WTC11 (cell line): ENCODE results near the gene FRMD4A. TPM values are rescaled to one million over a fixed set of nuclear protein-coding genes. Genes with fewer than 3 reads are reported as not detected.

Experiments used
- ATAC-seq: fragments of 200-7000 bp; cut with Tn5 transposase; 2 replicates; pipeline ENCODE4 v1.10.0; 2021; ENCODE audit warnings: mild to moderate bottlenecking, moderate library complexity
- CTCF ChIA-PET: fragments of 300-600 bp; sonication (Branson Sonifier 250); formaldehyde crosslinking; loops from one replicate; lab custom pipeline; 2021; ENCODE audit warnings: antibody characterized with exemption; lab: Charles Lee
- POLR2A ChIA-PET: fragments of 350-600 bp; sonication (Branson Sonifier 250); formaldehyde crosslinking; loops from one replicate; lab custom pipeline; 2021; ENCODE audit warnings: antibody characterized with exemption; lab: Charles Lee
- DNase-seq: peaks from one replicate; pipeline ENCODE4 v3.0.0; 2021; ENCODE audit warnings: low spot score
- H3K27ac Mint-ChIP-seq: 2 replicates; pipeline ENCODE4 v1.8.0; 2021; ENCODE audit warnings: mixed read lengths
- H3K27me3 Mint-ChIP-seq: 2 replicates; pipeline ENCODE4 v1.8.0; 2021; ENCODE audit warnings: low read depth, mild to moderate bottlenecking, moderate library complexity, mixed read lengths
- H3K36me3 Mint-ChIP-seq: 2 replicates; pipeline ENCODE4 v1.8.0; 2021; ENCODE audit warnings: mixed read lengths
- H3K4me1 Mint-ChIP-seq: 2 replicates; pipeline ENCODE4 v1.8.0; 2022; ENCODE audit warnings: mixed read lengths
- H3K4me3 Mint-ChIP-seq: 2 replicates; pipeline ENCODE4 v1.8.0; 2021; ENCODE audit warnings: mild to moderate bottlenecking, moderate library complexity, mixed read lengths
- H3K9me3 Mint-ChIP-seq: 2 replicates; pipeline ENCODE4 v1.8.0; 2021; ENCODE audit warnings: mixed read lengths
- ARID4B ChIP-seq: sonication (generic); formaldehyde crosslinking; IDR thresholded peaks from 2 replicates; pipeline ENCODE4 v1.8.0; 2023; ENCODE audit warnings: missing genetic modification reagents, mild to moderate bottlenecking, borderline replicate concordance
- CDX4 ChIP-seq: fragments of 250-450 bp; sonication (Bioruptor Pico); IDR thresholded peaks from 2 replicates; pipeline ENCODE4 v1.9.0; 2021; ENCODE audit warnings: moderate library complexity, mild to moderate bottlenecking, inconsistent platforms, borderline replicate concordance
- ERG ChIP-seq: fragments of 250-450 bp; sonication (Bioruptor Pico); IDR thresholded peaks from 2 replicates; pipeline ENCODE4 v1.8.0; 2021; ENCODE audit warnings: mild to moderate bottlenecking
- IRF2 ChIP-seq: sonication (generic); formaldehyde crosslinking; IDR thresholded peaks from 2 replicates; pipeline ENCODE4 v1.8.0; 2022; ENCODE audit warnings: low read depth, missing genetic modification reagents, borderline replicate concordance
- PRRX2 ChIP-seq: fragments of 250-450 bp; sonication (Bioruptor Pico); IDR thresholded peaks from 2 replicates; pipeline ENCODE4 v1.8.0; 2021; ENCODE audit warnings: mild to moderate bottlenecking
- RORB ChIP-seq: fragments of 250-450 bp; sonication (Bioruptor Pico); IDR thresholded peaks from 2 replicates; pipeline ENCODE4 v1.9.0; 2021; ENCODE audit warnings: mild to moderate bottlenecking
- SOX15 ChIP-seq: fragments of 250-450 bp; sonication (Bioruptor Pico); IDR thresholded peaks from 2 replicates; pipeline ENCODE4 v1.9.0; 2021; ENCODE audit warnings: mild to moderate bottlenecking
- SP1 ChIP-seq: sonication (generic); formaldehyde crosslinking; conservative IDR thresholded peaks from 2 replicates; pipeline ENCODE4 v1.8.1; 2022; ENCODE audit warnings: missing genetic modification reagents
- TCF7 ChIP-seq: sonication (generic); formaldehyde crosslinking; IDR thresholded peaks from 2 replicates; pipeline ENCODE4 v1.8.0; 2022; ENCODE audit warnings: mild to moderate bottlenecking, low read depth, missing genetic modification reagents, moderate library complexity
- ZMAT4 ChIP-seq: fragments of 250-450 bp; sonication (Bioruptor Pico); IDR thresholded peaks from 2 replicates; pipeline ENCODE4 v1.9.0; 2021; ENCODE audit warnings: mild to moderate bottlenecking
- ZNF121 ChIP-seq: sonication (generic); formaldehyde crosslinking; IDR thresholded peaks from 2 replicates; pipeline ENCODE4 v1.8.0; 2023; ENCODE audit warnings: missing genetic modification reagents
- ZNF263 ChIP-seq: sonication (generic); formaldehyde crosslinking; IDR thresholded peaks from 2 replicates; pipeline ENCODE4 v1.8.1; 2022; ENCODE audit warnings: low read depth, mild to moderate bottlenecking, moderate library complexity, missing genetic modification reagents
- total RNA-seq: library from RNA; stranded (reverse); gene quantifications from 3 replicates; pipeline ENCODE4 v1.2.3, GENCODE V29; 2021
- TF ChIP-seq, protein P1 (sequence below): sonication (generic); formaldehyde crosslinking; IDR thresholded peaks from 2 replicates; pipeline ENCODE4 v1.8.1; 2023; ENCODE audit warnings: mild to moderate bottlenecking, missing genetic modification reagents, borderline replicate concordance
- TF ChIP-seq, protein P2 (sequence below): sonication (generic); formaldehyde crosslinking; IDR thresholded peaks from 2 replicates; pipeline ENCODE4 v1.8.0; 2022; ENCODE audit warnings: mild to moderate bottlenecking, missing genetic modification reagents

FRMD4A gene
- total RNA-seq, 1 experiment from 2014 or later: 35.5 TPM

- ATAC-seq: no peak
- no peak for TF ChIP-seq ZMAT4 (CRISPR knock-in tag)
- TF ChIP-seq RORB (CRISPR knock-in tag): no peak
- TF ChIP-seq PRRX2: no peak
- TF ChIP-seq ZNF121 (CRISPR knock-in tag): no peak
- TF ChIP-seq, protein P1, sequence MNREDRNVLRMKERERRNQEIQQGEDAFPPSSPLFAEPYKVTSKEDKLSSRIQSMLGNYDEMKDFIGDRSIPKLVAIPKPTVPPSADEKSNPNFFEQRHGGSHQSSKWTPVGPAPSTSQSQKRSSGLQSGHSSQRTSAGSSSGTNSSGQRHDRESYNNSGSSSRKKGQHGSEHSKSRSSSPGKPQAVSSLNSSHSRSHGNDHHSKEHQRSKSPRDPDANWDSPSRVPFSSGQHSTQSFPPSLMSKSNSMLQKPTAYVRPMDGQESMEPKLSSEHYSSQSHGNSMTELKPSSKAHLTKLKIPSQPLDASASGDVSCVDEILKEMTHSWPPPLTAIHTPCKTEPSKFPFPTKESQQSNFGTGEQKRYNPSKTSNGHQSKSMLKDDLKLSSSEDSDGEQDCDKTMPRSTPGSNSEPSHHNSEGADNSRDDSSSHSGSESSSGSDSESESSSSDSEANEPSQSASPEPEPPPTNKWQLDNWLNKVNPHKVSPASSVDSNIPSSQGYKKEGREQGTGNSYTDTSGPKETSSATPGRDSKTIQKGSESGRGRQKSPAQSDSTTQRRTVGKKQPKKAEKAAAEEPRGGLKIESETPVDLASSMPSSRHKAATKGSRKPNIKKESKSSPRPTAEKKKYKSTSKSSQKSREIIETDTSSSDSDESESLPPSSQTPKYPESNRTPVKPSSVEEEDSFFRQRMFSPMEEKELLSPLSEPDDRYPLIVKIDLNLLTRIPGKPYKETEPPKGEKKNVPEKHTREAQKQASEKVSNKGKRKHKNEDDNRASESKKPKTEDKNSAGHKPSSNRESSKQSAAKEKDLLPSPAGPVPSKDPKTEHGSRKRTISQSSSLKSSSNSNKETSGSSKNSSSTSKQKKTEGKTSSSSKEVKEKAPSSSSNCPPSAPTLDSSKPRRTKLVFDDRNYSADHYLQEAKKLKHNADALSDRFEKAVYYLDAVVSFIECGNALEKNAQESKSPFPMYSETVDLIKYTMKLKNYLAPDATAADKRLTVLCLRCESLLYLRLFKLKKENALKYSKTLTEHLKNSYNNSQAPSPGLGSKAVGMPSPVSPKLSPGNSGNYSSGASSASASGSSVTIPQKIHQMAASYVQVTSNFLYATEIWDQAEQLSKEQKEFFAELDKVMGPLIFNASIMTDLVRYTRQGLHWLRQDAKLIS (CRISPR knock-in tag): no peak
- no peak for TF ChIP-seq ZNF263 (CRISPR knock-in tag)
- TF ChIP-seq ERG (CRISPR knock-in tag): no peak
- no peak for TF ChIP-seq TCF7 (CRISPR knock-in tag)
- TF ChIP-seq ARID4B: no peak
- TF ChIP-seq, protein P2, sequence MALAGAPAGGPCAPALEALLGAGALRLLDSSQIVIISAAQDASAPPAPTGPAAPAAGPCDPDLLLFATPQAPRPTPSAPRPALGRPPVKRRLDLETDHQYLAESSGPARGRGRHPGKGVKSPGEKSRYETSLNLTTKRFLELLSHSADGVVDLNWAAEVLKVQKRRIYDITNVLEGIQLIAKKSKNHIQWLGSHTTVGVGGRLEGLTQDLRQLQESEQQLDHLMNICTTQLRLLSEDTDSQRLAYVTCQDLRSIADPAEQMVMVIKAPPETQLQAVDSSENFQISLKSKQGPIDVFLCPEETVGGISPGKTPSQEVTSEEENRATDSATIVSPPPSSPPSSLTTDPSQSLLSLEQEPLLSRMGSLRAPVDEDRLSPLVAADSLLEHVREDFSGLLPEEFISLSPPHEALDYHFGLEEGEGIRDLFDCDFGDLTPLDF: no peak
- no peak for TF ChIP-seq IRF2 (CRISPR knock-in tag)
- no peak for TF ChIP-seq SOX15 (CRISPR knock-in tag)
- no peak for TF ChIP-seq CDX4
- TF ChIP-seq SP1 (CRISPR knock-in tag): no peak
- Mint-ChIP-seq H3K9me3 (no peaks in the 10 kb centered on the region), H3K36me3 (peaks cover 27% of the 10 kb centered on the region), H3K4me1 (peaks cover 34% of the 10 kb centered on the region), H3K27me3 (no peaks in the 10 kb centered on the region), H3K27ac (no peak overlapping the region), H3K4me3 (no peak overlapping the region)
- no peak for DNase-seq
- CTCF ChIA-PET: interaction anchor here (0.6 to 1.4 kb wide), 4 partner anchors 8 to 206 kb away, joined by 3 to 5 read pairs (median 4); no protein-coding TSS in a partner anchor
- POLR2A ChIA-PET: no interaction called here
These were observed 717.2 kb downstream of the FRMD4A start for GRCh38 chr10:13613519-13613918.
